BLaER1 (cell line): ENCODE measurements around the gene STXBP6.

Experiments
- H3K27ac ChIP-seq: shearing (Covaris generic); formaldehyde crosslinking; 2 replicates; pipeline ENCODE4 v1.8.1; 2022
- H3K27me3 ChIP-seq: shearing (Covaris generic); formaldehyde crosslinking; 2 replicates; pipeline ENCODE4 v1.8.1; 2022
- H3K36me3 ChIP-seq: shearing (Covaris generic); formaldehyde crosslinking; 2 replicates; pipeline ENCODE4 v1.8.1; 2022
- H3K4me1 ChIP-seq: shearing (Covaris generic); formaldehyde crosslinking; 2 replicates; pipeline ENCODE4 v1.8.1; 2022
- H3K4me2 ChIP-seq: shearing (Covaris generic); formaldehyde crosslinking; 2 replicates; pipeline ENCODE4 v1.8.1; 2022
- H3K4me3 ChIP-seq: shearing (Covaris generic); formaldehyde crosslinking; 2 replicates; pipeline ENCODE4 v1.8.1; 2022
- H3K9ac ChIP-seq: shearing (Covaris generic); formaldehyde crosslinking; 2 replicates; pipeline ENCODE4 v1.8.1; 2022
- H3K9me3 ChIP-seq: shearing (Covaris generic); formaldehyde crosslinking; 2 replicates; pipeline ENCODE4 v1.8.1; 2022
- H4K20me1 ChIP-seq: shearing (Covaris generic); formaldehyde crosslinking; 2 replicates; pipeline ENCODE4 v1.8.1; 2022
- Cebpa-rat ChIP-seq: shearing (Covaris generic); IDR thresholded peaks from 2 replicates; pipeline ENCODE4 v1.8.1; 2022

Gene STXBP6

GRCh38 chr14:25026476-25027137 lies 23.3 kb downstream of the STXBP6 start:
- no peaks in the 10 kb centered on the region for H3K27me3 ChIP-seq
- H3K9me3 ChIP-seq: no peaks in the 10 kb centered on the region
- no peak overlapping the region for H3K4me3 ChIP-seq
- H3K4me1 ChIP-seq: no peaks in the 10 kb centered on the region
- no peak overlapping the region for H3K9ac ChIP-seq
- TF ChIP-seq Cebpa-rat: no peak
- no peak overlapping the region for H3K4me2 ChIP-seq
- H3K27ac ChIP-seq: no peak overlapping the region
- no peaks in the 10 kb centered on the region for H3K36me3 ChIP-seq
- H4K20me1 ChIP-seq: no peaks in the 10 kb centered on the region

- H3K4me1 ChIP-seq: no peaks in the 10 kb centered on the region
- no peak for TF ChIP-seq Cebpa-rat
- no peak overlapping the region for H3K4me3 ChIP-seq
- no peaks in the 10 kb centered on the region for H3K36me3 ChIP-seq
- no peaks in the 10 kb centered on the region for H3K9me3 ChIP-seq
- H3K9ac ChIP-seq: no peak overlapping the region
- no peak overlapping the region for H3K4me2 ChIP-seq
- no peak overlapping the region for H3K27ac ChIP-seq
- H4K20me1 ChIP-seq: no peaks in the 10 kb centered on the region
- no peaks in the 10 kb centered on the region for H3K27me3 ChIP-seq
Measured at GRCh38 chr14:25019892-25020291, 30.1 kb downstream of the STXBP6 start.

GRCh38 chr14:25017562-25017961 lies 32.4 kb downstream of the STXBP6 start:
- Histone ChIP-seq H4K20me1 (no peaks in the 10 kb centered on the region), H3K4me1 (no peaks in the 10 kb centered on the region), H3K27ac (no peak overlapping the region), H3K27me3 (no peaks in the 10 kb centered on the region), H3K4me2 (no peak overlapping the region), H3K4me3 (no peak overlapping the region), H3K36me3 (no peaks in the 10 kb centered on the region), H3K9me3 (no peaks in the 10 kb centered on the region), H3K9ac (no peak overlapping the region)
- TF ChIP-seq Cebpa-rat: no peak

- Histone ChIP-seq H3K4me2 (no peak overlapping the region), H4K20me1 (no peaks in the 10 kb centered on the region), H3K9me3 (no peaks in the 10 kb centered on the region), H3K4me1 (no peaks in the 10 kb centered on the region), H3K27me3 (no peaks in the 10 kb centered on the region), H3K36me3 (no peaks in the 10 kb centered on the region), H3K4me3 (no peak overlapping the region), H3K27ac (no peak overlapping the region), H3K9ac (no peak overlapping the region)
- no peak for TF ChIP-seq Cebpa-rat
Measured at GRCh38 chr14:25015761-25016160, 34.2 kb downstream of the STXBP6 start.

- no peak overlapping the region for H3K27ac ChIP-seq
Measured at GRCh38 chr14:25014440-25014839, 35.5 kb downstream of the STXBP6 start.

GRCh38 chr14:25011095-25011494 lies 38.9 kb downstream of the STXBP6 start:
- Histone ChIP-seq H3K4me1 (no peaks in the 10 kb centered on the region), H3K27me3 (no peaks in the 10 kb centered on the region), H3K36me3 (no peaks in the 10 kb centered on the region), H3K4me3 (no peak overlapping the region), H3K9ac (no peak overlapping the region), H3K27ac (no peak overlapping the region), H3K9me3 (no peaks in the 10 kb centered on the region), H4K20me1 (no peaks in the 10 kb centered on the region), H3K4me2 (no peak overlapping the region)
- TF ChIP-seq Cebpa-rat: no peak

More at GRCh38 chr14:25014440-25014839, 35.5 kb downstream of the STXBP6 start:
- Histone ChIP-seq H3K9ac (no peak overlapping the region), H3K36me3 (no peaks in the 10 kb centered on the region), H3K4me2 (no peak overlapping the region), H3K27me3 (no peaks in the 10 kb centered on the region), H4K20me1 (no peaks in the 10 kb centered on the region), H3K4me3 (no peak overlapping the region), H3K9me3 (no peaks in the 10 kb centered on the region), H3K4me1 (no peaks in the 10 kb centered on the region)
- no peak for TF ChIP-seq Cebpa-rat

GRCh38 chr14:25010471-25010870 lies 39.5 kb downstream of the STXBP6 start:
- Histone ChIP-seq H3K9me3 (no peaks in the 10 kb centered on the region), H3K4me2 (no peak overlapping the region), H3K27me3 (no peaks in the 10 kb centered on the region), H3K4me3 (no peak overlapping the region), H3K4me1 (no peaks in the 10 kb centered on the region), H3K27ac (no peak overlapping the region), H3K36me3 (no peaks in the 10 kb centered on the region), H3K9ac (no peak overlapping the region), H4K20me1 (no peaks in the 10 kb centered on the region)
- no peak for TF ChIP-seq Cebpa-rat

GRCh38 chr14:25009891-25010290 lies 40.1 kb downstream of the STXBP6 start:
- no peak overlapping the region for H3K4me3 ChIP-seq
- H3K36me3 ChIP-seq: no peaks in the 10 kb centered on the region
- no peaks in the 10 kb centered on the region for H3K9me3 ChIP-seq
- no peaks in the 10 kb centered on the region for H3K4me1 ChIP-seq
- H3K9ac ChIP-seq: no peak overlapping the region
- H3K4me2 ChIP-seq: no peak overlapping the region
- TF ChIP-seq Cebpa-rat: no peak
- H3K27ac ChIP-seq: no peak overlapping the region
- H4K20me1 ChIP-seq: no peaks in the 10 kb centered on the region
- H3K27me3 ChIP-seq: no peaks in the 10 kb centered on the region

GRCh38 chr14:25007832-25008231 lies 42.1 kb downstream of the STXBP6 start:
- Histone ChIP-seq H3K4me1 (no peaks in the 10 kb centered on the region), H3K36me3 (no peaks in the 10 kb centered on the region), H3K9ac (no peak overlapping the region), H3K4me3 (no peak overlapping the region), H3K4me2 (no peak overlapping the region), H3K27me3 (no peaks in the 10 kb centered on the region), H4K20me1 (no peaks in the 10 kb centered on the region), H3K27ac (no peak overlapping the region), H3K9me3 (no peaks in the 10 kb centered on the region)
- TF ChIP-seq Cebpa-rat: no peak

GRCh38 chr14:25006961-25007795 lies 42.8 kb downstream of the STXBP6 start:
- H3K27me3 ChIP-seq: no peaks in the 10 kb centered on the region
- H3K4me1 ChIP-seq: no peaks in the 10 kb centered on the region
- H3K9ac ChIP-seq: no peak overlapping the region
- H4K20me1 ChIP-seq: no peaks in the 10 kb centered on the region
- no peaks in the 10 kb centered on the region for H3K9me3 ChIP-seq
- no peak overlapping the region for H3K4me3 ChIP-seq
- no peak overlapping the region for H3K27ac ChIP-seq
- H3K36me3 ChIP-seq: no peaks in the 10 kb centered on the region
- H3K4me2 ChIP-seq: no peak overlapping the region
- no peak for TF ChIP-seq Cebpa-rat
